CD4-positive, alpha-beta T cell treated with Interleukin-6 at 100 ng/mL for 8 hours (primary cell): Measurements from ENCODE around the gene RFX2.

Source experiments
- DNase-seq: peaks from one replicate; pipeline ENCODE4 v3.0.0-alpha.2; 2020; ENCODE audit warnings: mixed read lengths, low spot score

RFX2 gene

GRCh38 chr19:6059988-6060599 is 50.2 kb downstream of the RFX2 start:
- no peak for DNase-seq

GRCh38 chr19:6059396-6059947 is 50.8 kb downstream of the RFX2 start:
- DNase-seq: no peak

GRCh38 chr19:6058518-6059201 is 51.6 kb downstream of the RFX2 start:
- no peak for DNase-seq

- no peak for DNase-seq
Measured at GRCh38 chr19:6057651-6058517, 52.4 kb downstream of the RFX2 start.

- peak; percentile 17 for DNase-seq
Measured at GRCh38 chr19:6056801-6057650, 53.3 kb downstream of the RFX2 start.

GRCh38 chr19:6056282-6056741 is 54.0 kb downstream of the RFX2 start:
- no peak for DNase-seq

GRCh38 chr19:6055013-6055795 is 55.1 kb downstream of the RFX2 start:
- DNase-seq: no peak

- DNase-seq: peak; percentile 76
Measured at GRCh38 chr19:6048793-6049405, 61.4 kb downstream of the RFX2 start.

GRCh38 chr19:6048348-6048747 is 62.0 kb downstream of the RFX2 start:
- no peak for DNase-seq

- DNase-seq: no peak
Measured at GRCh38 chr19:6047741-6048251, 62.5 kb downstream of the RFX2 start.

- DNase-seq: no peak
Measured at GRCh38 chr19:6047256-6047655, 63.0 kb downstream of the RFX2 start.

- DNase-seq: no peak
Measured at GRCh38 chr19:6045108-6045507, 65.2 kb downstream of the RFX2 start.

- no peak for DNase-seq
Measured at GRCh38 chr19:6044056-6044805, 66.1 kb downstream of the RFX2 start.

- no peak for DNase-seq
Measured at GRCh38 chr19:6042776-6043726, 67.2 kb downstream of the RFX2 start.

GRCh38 chr19:6041991-6042481 is 68.3 kb downstream of the RFX2 start:
- no peak for DNase-seq

- no peak for DNase-seq
Measured at GRCh38 chr19:6041071-6041470, 69.2 kb downstream of the RFX2 start.

- DNase-seq: no peak
Measured at GRCh38 chr19:6039566-6040225, 70.6 kb downstream of the RFX2 start.
